Measurements from ENCODE around the gene AFAP1L1. TPM values are rescaled to one million over a fixed set of nuclear protein-coding genes. Genes with fewer than 3 reads are reported as not detected.

The AFAP1L1 gene
- total and polyA plus RNA-seq, 2 experiments from 2014 or later: 1.2 to 2.3 TPM

DNA sequence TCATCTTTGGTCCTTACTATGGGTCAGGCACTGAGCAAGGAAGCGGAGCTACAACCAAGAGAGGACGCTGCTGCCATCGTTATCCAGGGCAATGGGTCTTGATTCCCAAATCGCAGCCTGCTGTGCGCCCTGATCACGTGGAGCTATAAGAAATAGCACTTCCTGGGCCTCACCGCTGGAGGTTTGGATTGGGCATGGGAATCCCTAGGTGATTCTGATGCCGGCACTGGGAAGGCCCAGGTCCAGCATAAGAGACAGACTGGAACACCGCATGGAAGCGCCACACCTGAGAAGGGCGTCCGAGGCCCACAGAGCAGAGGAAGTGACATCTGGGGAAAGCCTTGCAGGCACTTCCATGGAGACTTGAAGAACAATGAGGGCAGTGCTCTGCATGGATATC, 104.4 kb downstream of the AFAP1L1 start:
- Histone ChIP-seq H3K9me3 (ENCODE audit: low read depth) (no peaks in the 10 kb centered on the region), H4K20me1 (ENCODE audit: insufficient read depth, poor library complexity, severe bottlenecking) (no peaks in the 10 kb centered on the region), H3K4me3 (no peak overlapping the region), H3K36me3 (replicated peaks; ENCODE audit: insufficient read depth, low read depth) (no peaks in the 10 kb centered on the region), H3K27me3 (no peaks in the 10 kb centered on the region), H3K4me2 (no peak overlapping the region), H3K79me2 (no peaks in the 10 kb centered on the region), H3K4me1 (ENCODE audit: insufficient read depth) (no peaks in the 10 kb centered on the region), H2AFZ (no peak overlapping the region), H3K9me2 (replicated peaks; ENCODE audit: insufficient read depth) (no peaks in the 10 kb centered on the region), H3K27ac (no peak overlapping the region)
- TF ChIP-seq, protein P1, sequence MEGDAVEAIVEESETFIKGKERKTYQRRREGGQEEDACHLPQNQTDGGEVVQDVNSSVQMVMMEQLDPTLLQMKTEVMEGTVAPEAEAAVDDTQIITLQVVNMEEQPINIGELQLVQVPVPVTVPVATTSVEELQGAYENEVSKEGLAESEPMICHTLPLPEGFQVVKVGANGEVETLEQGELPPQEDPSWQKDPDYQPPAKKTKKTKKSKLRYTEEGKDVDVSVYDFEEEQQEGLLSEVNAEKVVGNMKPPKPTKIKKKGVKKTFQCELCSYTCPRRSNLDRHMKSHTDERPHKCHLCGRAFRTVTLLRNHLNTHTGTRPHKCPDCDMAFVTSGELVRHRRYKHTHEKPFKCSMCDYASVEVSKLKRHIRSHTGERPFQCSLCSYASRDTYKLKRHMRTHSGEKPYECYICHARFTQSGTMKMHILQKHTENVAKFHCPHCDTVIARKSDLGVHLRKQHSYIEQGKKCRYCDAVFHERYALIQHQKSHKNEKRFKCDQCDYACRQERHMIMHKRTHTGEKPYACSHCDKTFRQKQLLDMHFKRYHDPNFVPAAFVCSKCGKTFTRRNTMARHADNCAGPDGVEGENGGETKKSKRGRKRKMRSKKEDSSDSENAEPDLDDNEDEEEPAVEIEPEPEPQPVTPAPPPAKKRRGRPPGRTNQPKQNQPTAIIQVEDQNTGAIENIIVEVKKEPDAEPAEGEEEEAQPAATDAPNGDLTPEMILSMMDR (IDR thresholded peaks at IDR 0.05; ENCODE audit: poor library complexity): no peak
- no peak for TF ChIP-seq EZH2 (IDR thresholded peaks at IDR 0.05; ENCODE audit: borderline replicate concordance)
- TF ChIP-seq EZH2phosphoT487 (IDR thresholded peaks at IDR 0.05; ENCODE audit: low read depth, severe bottlenecking, unreplicated experiment): no peak
- DNase-seq (ENCODE audit: low spot score): no peak
- 95% methylated on average over 12 of the region's 12 CpGs for WGBS (ENCODE audit: low lambda C conversion rate, missing lambda C conversion rate)

DNA sequence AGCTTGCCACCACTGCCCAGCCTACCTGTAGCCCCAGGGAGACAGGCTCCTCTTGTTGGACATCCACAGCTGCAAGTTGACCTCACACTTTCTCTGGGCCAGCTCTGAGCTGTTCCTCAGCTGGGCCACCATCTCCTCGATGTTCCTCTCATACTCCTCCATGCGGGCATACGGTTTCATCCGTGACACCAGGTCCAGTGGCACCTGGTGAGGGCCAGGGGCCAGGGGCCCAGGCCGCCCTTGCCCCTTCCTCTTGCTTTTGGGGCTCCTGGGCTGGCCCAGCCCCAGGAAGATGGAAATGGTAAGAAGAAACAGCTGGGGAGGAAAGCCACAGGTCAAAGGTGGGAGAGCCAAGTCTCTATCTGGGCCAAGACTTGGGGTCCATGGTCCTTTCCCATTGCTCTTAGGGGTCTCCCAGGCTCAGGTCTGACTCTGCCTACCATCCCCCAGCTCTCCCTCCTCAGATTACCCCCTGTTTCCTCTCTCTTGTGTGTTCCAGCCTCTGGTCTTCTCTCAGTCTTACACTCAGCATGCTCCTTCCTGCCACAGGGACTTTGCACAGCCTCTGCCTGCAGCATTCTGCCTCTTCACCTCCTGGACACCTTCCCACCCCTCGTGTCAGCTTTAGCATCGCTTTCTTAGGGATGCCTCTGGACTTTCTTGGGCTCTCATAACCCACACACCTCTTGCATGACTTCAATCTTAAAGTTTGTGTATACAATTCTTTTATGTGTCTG, 105.2 kb downstream of the AFAP1L1 start:
- TF ChIP-seq, protein P1 (IDR thresholded peaks at IDR 0.05; ENCODE audit: poor library complexity): no peak
- TF ChIP-seq EZH2phosphoT487 (IDR thresholded peaks at IDR 0.05; ENCODE audit: low read depth, severe bottlenecking, unreplicated experiment): no peak
- TF ChIP-seq EZH2 (IDR thresholded peaks at IDR 0.05; ENCODE audit: borderline replicate concordance): no peak
- H3K79me2 ChIP-seq: no peaks in the 10 kb centered on the region
- 98% methylated on average over 7 of the region's 7 CpGs for WGBS (ENCODE audit: low lambda C conversion rate, missing lambda C conversion rate)
- H3K4me3 ChIP-seq: no peak overlapping the region
- no peaks in the 10 kb centered on the region for H3K4me1 ChIP-seq (ENCODE audit: insufficient read depth)
- no peak overlapping the region for H3K27ac ChIP-seq
- no peaks in the 10 kb centered on the region for H3K27me3 ChIP-seq
- no peaks in the 10 kb centered on the region for H4K20me1 ChIP-seq (ENCODE audit: insufficient read depth, poor library complexity, severe bottlenecking)
- no peaks in the 10 kb centered on the region for H3K9me3 ChIP-seq (ENCODE audit: low read depth)
- DNase-seq (ENCODE audit: low spot score): no peak
- H3K9me2 ChIP-seq (replicated peaks; ENCODE audit: insufficient read depth): no peaks in the 10 kb centered on the region
- no peak overlapping the region for H3K4me2 ChIP-seq
- H2AFZ ChIP-seq: no peak overlapping the region
- H3K36me3 ChIP-seq (replicated peaks; ENCODE audit: insufficient read depth, low read depth): no peaks in the 10 kb centered on the region

DNA sequence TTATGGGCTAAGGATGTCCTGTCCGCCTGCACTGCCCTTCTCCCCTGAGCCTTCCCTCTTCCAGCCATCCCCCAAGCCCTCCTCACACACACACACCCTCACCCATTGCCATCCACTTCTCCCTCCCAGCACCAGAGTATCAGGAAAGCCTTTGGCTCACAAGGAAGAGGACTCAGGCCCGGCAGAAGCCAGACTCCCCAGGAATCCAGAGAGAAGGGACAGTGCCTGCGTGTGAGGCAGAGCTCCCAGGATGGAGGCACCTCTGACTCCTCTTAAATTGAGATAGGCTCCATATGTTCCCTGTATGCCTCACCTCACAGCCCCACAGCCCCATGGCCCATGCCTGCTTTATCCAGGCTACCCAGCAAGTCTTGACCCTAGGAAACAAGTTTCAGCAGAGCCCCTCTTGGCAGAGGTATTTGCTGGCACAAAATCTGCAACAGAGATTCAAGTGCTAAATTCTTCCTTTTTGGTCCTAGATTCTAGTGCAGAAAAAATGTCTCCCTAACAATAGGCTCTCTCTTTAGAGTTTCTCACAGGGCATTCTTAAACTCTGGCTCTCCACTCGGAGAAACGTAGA, 106.7 kb downstream of the AFAP1L1 start:
- Histone ChIP-seq H3K27ac (no peak overlapping the region), H3K4me3 (no peak overlapping the region), H3K9me3 (ENCODE audit: low read depth) (no peaks in the 10 kb centered on the region), H2AFZ (no peak overlapping the region), H3K4me2 (no peak overlapping the region), H3K79me2 (no peaks in the 10 kb centered on the region), H4K20me1 (ENCODE audit: insufficient read depth, poor library complexity, severe bottlenecking) (no peaks in the 10 kb centered on the region), H3K9me2 (replicated peaks; ENCODE audit: insufficient read depth) (no peaks in the 10 kb centered on the region), H3K4me1 (ENCODE audit: insufficient read depth) (no peaks in the 10 kb centered on the region), H3K36me3 (replicated peaks; ENCODE audit: insufficient read depth, low read depth) (no peaks in the 10 kb centered on the region), H3K27me3 (no peaks in the 10 kb centered on the region)
- 77% methylated on average over 5 of the region's 5 CpGs for WGBS (ENCODE audit: low lambda C conversion rate, missing lambda C conversion rate)
- TF ChIP-seq EZH2phosphoT487 (IDR thresholded peaks at IDR 0.05; ENCODE audit: low read depth, severe bottlenecking, unreplicated experiment): no peak
- no peak for TF ChIP-seq EZH2 (IDR thresholded peaks at IDR 0.05; ENCODE audit: borderline replicate concordance)
- TF ChIP-seq, protein P1 (IDR thresholded peaks at IDR 0.05; ENCODE audit: poor library complexity): no peak
- DNase-seq (ENCODE audit: low spot score): no peak
